C1 segment of cervical spinal cord (tissue), 14 donors: ENCODE measurements around the gene RSAD2.
"Not testable (repeated sequence)": the region's sequence is repeated elsewhere in the genome, so short reads cannot be mapped to it uniquely, and the experiment has no call there.

Experiments
- DNase-seq, 14 donors: peaks; one replicate each; lab custom pipeline; 2025; lab: John Stamatoyannopoulos, UW

RSAD2 gene

GRCh38 chr2:6877402-6878304 lies at the start of gene RSAD2:
Gene RSAD2 (plus strand): TSS chr2:6877777. CDS start chr2:6877801, 24 bp downstream.
- peak in 5 of 14 donors; percentile 22 to 51 (median 28) for DNase-seq

- DNase-seq: no peak
Observed at GRCh38 chr2:6828299-6828584, 49.3 kb upstream of the RSAD2 start.

- DNase-seq: no peak
Observed at GRCh38 chr2:6831229-6831628, 46.3 kb upstream of the RSAD2 start.

GRCh38 chr2:6832596-6833299 lies 44.8 kb upstream of the RSAD2 start:
- no peak for DNase-seq

- no peak for DNase-seq
Observed at GRCh38 chr2:6833300-6833604, 44.3 kb upstream of the RSAD2 start.

- DNase-seq: no peak
Observed at GRCh38 chr2:6834163-6834562, 43.4 kb upstream of the RSAD2 start.

- no peak for DNase-seq
Observed at GRCh38 chr2:6835467-6835866, 42.1 kb upstream of the RSAD2 start.

GRCh38 chr2:6838673-6839319 lies 38.8 kb upstream of the RSAD2 start:
- DNase-seq: no peak

GRCh38 chr2:6841537-6842287 lies 35.9 kb upstream of the RSAD2 start:
- no peak for DNase-seq

GRCh38 chr2:6845312-6845711 lies 32.3 kb upstream of the RSAD2 start:
- no peak for DNase-seq

GRCh38 chr2:6845903-6846302 lies 31.7 kb upstream of the RSAD2 start:
- DNase-seq: no peak

GRCh38 chr2:6846540-6846939 lies 31.0 kb upstream of the RSAD2 start:
- DNase-seq: no peak

- no peak for DNase-seq
Observed at GRCh38 chr2:6846967-6847681, 30.5 kb upstream of the RSAD2 start.

- no peak for DNase-seq
Observed at GRCh38 chr2:6852195-6852594, 25.4 kb upstream of the RSAD2 start.

GRCh38 chr2:6854416-6854815 lies 23.2 kb upstream of the RSAD2 start:
- DNase-seq: no peak

- no peak for DNase-seq
Observed at GRCh38 chr2:6855860-6856547, 21.6 kb upstream of the RSAD2 start.

- DNase-seq: no peak
Observed at GRCh38 chr2:6856548-6856920, 21.0 kb upstream of the RSAD2 start.

GRCh38 chr2:6858466-6859027 lies 19.0 kb upstream of the RSAD2 start:
- DNase-seq: not testable (repeated sequence)

- no peak for DNase-seq
Observed at GRCh38 chr2:6860296-6860695, 17.3 kb upstream of the RSAD2 start.

GRCh38 chr2:6863792-6864191 lies 13.8 kb upstream of the RSAD2 start:
- peak in 1 of 14 donors; percentile 5 for DNase-seq
